K562 (cell line): ENCODE data around the gene PITPNM1. TPM values are rescaled to one million over a fixed set of nuclear protein-coding genes. Genes with fewer than 3 reads are reported as not detected.
A peak's percentile ranks its signal among the peaks of the same experiment; 100 is the strongest.

Source experiments
- CBX8 ChIP-seq: fragments of 200-600 bp; sonication (generic); IDR thresholded peaks from 2 replicates; pipeline ENCODE4 v1.6.1; 2012; ENCODE audit warnings: borderline replicate concordance, mixed run types, low read depth, mild to moderate bottlenecking, moderate library complexity, mixed read lengths, low read length, control low read depth, inconsistent platforms; ENCODE audit not compliant: poor library complexity, severe bottlenecking; ENCODE audit errors: extremely low read depth
- GTF2A2 ChIP-seq: IDR thresholded peaks from 2 replicates; pipeline ENCODE4 v1.6.1; 2016; ENCODE audit warnings: mild to moderate bottlenecking, missing genetic modification characterization, missing compliant biosample characterization
- KDM4B ChIP-seq, 2 experiments: fragments of 450-650 bp in 1 of 2; sonication (generic) in 1 of 2; IDR thresholded peaks; 2 replicates each; pipeline ENCODE4 v1.6.1; 2016 to 2017; ENCODE audit warnings: borderline replicate concordance in 2 of 2, antibody characterized with exemption in 1 of 2, low read depth in 1 of 2, mild to moderate bottlenecking in 1 of 2
- LCOR ChIP-seq: sonication (generic); formaldehyde crosslinking; IDR thresholded peaks from 2 replicates; pipeline ENCODE4 v1.8.0; 2022; ENCODE audit warnings: mild to moderate bottlenecking, missing genetic modification reagents
- MAFK ChIP-seq: IDR thresholded peaks from 2 replicates; pipeline ENCODE4 v1.6.1; 2011; ENCODE audit warnings: low read length, improper control_type of control experiment
- PHF21A ChIP-seq: fragments of 450-650 bp; IDR thresholded peaks from 2 replicates; pipeline ENCODE4 v1.6.1; 2017; ENCODE audit warnings: low read depth, borderline replicate concordance
- POLR2AphosphoS5 ChIP-seq: IDR thresholded peaks from 2 replicates; pipeline ENCODE4 v1.6.1; 2011; ENCODE audit warnings: mild to moderate bottlenecking, low read depth, low read length, moderate library complexity; ENCODE audit not compliant: control insufficient read depth, insufficient read depth
- RBFOX2 ChIP-seq: fragments of 200-400 bp; formaldehyde crosslinking; IDR thresholded peaks from 2 replicates; pipeline ENCODE4 v1.6.1; 2017; ENCODE audit warnings: low read depth, mild to moderate bottlenecking, low read length, moderate library complexity
- SMAD1 ChIP-seq: fragments of 150-350 bp; IDR thresholded peaks from 2 replicates; pipeline ENCODE4 v1.6.1; 2014; ENCODE audit warnings: low read length, low read depth; ENCODE audit not compliant: partially characterized antibody
- TRIM24 ChIP-seq, 2 experiments: fragments of 450-650 bp; IDR thresholded peaks; 2 replicates each; pipeline ENCODE4 v1.6.1; 2016
- ZNF12 ChIP-seq: sonication (generic); formaldehyde crosslinking; IDR thresholded peaks from 2 replicates; pipeline ENCODE4 v1.4.0; 2020; ENCODE audit warnings: mild to moderate bottlenecking, missing genetic modification reagents
- polyA plus RNA-seq, 8 experiments: library from polyadenylated mRNA; depleted of rRNA in 4 of 8; stranded (reverse) in 5 of 8; unstranded in 3 of 8; fragments of >200 nt; fragmentation: Nextera tagmentation in 2 of 8; fragmentation: Illumina TruSeq in 1 of 8; extraction: Ambion mirVana in 2 of 8; extraction: Trizol in 1 of 8; gene quantifications; 2 replicates each; pipeline versions ENCODE4 v1.2.1 to v1.2.3, GENCODE V29; 2011 to 2014; ENCODE audit warnings: inconsistent platforms in 1 of 8, missing spikeins in 1 of 8
- total RNA-seq, 7 experiments: library from RNA; depleted of rRNA in 6 of 7; stranded (reverse); fragments of >200 nt in 6 of 7; fragmentation: Illumina TruSeq in 2 of 7; extraction: Trizol in 2 of 7; gene quantifications; 2 replicates each; pipeline versions ENCODE4 v1.2.1 to v1.2.3, GENCODE V29; 2011 to 2021; ENCODE audit warnings: low replicate concordance in 1 of 7
- TF ChIP-seq, protein P1 (sequence below): fragments of 250-450 bp; sonication (Bioruptor Pico); IDR thresholded peaks from 2 replicates; pipeline ENCODE4 v1.9.0; 2021; ENCODE audit warnings: mild to moderate bottlenecking, inconsistent platforms
- TF ChIP-seq, protein P2 (sequence below): fragments of 450-650 bp; IDR thresholded peaks from 2 replicates; pipeline ENCODE4 v1.6.1; 2018; ENCODE audit warnings: mild to moderate bottlenecking, low read depth; ENCODE audit not compliant: partially characterized antibody
- TF ChIP-seq, protein P3 (sequence below): fragments of 250-450 bp; sonication (Bioruptor Pico); IDR thresholded peaks from 2 replicates; pipeline ENCODE4 v1.4.0; 2020
- TF ChIP-seq, protein P4 (sequence below): sonication (generic); formaldehyde crosslinking; IDR thresholded peaks from 2 replicates; pipeline ENCODE4 v1.8.1; 2023; ENCODE audit warnings: mild to moderate bottlenecking, missing genetic modification reagents

PITPNM1 gene
- total and polyA plus RNA-seq, 9 of the 15 experiments (the other 6 are each of a cell fraction or from before 2014, with no cell fraction given): 0.11 to 53.7 (median 16.0) TPM

DNA sequence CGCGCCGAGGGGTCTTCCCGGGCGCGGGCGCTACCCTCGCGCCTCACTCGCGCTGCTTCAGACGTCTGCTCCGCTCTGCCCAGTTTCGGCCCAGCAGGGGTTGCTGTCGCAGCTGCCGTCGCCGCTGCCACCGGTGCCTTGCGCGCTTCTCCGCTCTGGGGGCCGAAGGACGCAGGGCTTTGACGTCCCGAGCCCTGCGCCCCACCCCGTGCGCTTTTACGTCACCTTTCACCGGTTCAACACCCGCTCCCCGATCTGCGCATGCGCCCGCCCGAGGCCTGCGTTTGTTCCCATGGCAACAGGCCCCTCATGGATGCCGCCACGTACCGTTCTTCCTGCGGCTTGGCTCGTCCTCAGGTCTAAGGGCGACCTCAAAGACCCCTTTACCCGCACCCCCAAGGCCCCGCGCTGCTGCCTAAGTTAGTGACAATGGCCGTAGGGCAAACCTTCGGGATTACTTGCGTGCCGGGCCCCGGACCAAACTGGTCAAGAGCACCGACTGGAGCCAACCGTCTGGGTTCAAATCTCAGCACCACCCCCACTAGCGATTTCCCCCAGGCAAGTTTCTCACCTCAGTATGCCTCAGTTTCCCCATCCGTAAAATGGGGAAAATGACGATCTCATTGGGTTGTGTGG lies 3.4 kb upstream of the PITPNM1 start (continued):
- TF ChIP-seq, protein P1, sequence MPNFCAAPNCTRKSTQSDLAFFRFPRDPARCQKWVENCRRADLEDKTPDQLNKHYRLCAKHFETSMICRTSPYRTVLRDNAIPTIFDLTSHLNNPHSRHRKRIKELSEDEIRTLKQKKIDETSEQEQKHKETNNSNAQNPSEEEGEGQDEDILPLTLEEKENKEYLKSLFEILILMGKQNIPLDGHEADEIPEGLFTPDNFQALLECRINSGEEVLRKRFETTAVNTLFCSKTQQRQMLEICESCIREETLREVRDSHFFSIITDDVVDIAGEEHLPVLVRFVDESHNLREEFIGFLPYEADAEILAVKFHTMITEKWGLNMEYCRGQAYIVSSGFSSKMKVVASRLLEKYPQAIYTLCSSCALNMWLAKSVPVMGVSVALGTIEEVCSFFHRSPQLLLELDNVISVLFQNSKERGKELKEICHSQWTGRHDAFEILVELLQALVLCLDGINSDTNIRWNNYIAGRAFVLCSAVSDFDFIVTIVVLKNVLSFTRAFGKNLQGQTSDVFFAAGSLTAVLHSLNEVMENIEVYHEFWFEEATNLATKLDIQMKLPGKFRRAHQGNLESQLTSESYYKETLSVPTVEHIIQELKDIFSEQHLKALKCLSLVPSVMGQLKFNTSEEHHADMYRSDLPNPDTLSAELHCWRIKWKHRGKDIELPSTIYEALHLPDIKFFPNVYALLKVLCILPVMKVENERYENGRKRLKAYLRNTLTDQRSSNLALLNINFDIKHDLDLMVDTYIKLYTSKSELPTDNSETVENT (CRISPR knock-in tag): 0 out of 2 replicates have a peak, but pooled peaks have one; percentile 27
- TF ChIP-seq MAFK (no peak), KDM4B (IDR thresholded peaks at IDR 0.05; ENCODE audit: borderline replicate concordance in 2 of 2, low read depth in 1 of 2) (no peak), CBX8 (no peak), TRIM24 (IDR thresholded peaks at IDR 0.05) (no peak), POLR2AphosphoS5 (peak; percentile 64; the same call in 1 of the 2 replicates), RBFOX2 (peak; percentile 70), PHF21A (no peak), SMAD1 (peak; percentile 45), ZNF12 (CRISPR knock-in tag) (no peak), LCOR (CRISPR knock-in tag) (no peak; the same call in 1 of the 2 replicates), GTF2A2 (tag) (no peak)
- TF ChIP-seq, protein P2, sequence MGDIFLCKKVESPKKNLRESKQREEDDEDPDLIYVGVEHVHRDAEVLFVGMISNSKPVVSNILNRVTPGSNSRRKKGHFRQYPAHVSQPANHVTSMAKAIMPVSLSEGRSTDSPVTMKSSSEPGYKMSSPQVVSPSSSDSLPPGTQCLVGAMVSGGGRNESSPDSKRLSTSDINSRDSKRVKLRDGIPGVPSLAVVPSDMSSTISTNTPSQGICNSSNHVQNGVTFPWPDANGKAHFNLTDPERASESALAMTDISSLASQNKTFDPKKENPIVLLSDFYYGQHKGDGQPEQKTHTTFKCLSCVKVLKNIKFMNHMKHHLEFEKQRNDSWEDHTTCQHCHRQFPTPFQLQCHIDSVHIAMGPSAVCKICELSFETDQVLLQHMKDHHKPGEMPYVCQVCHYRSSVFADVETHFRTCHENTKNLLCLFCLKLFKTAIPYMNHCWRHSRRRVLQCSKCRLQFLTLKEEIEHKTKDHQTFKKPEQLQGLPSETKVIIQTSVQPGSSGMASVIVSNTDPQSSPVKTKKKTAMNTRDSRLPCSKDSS: no peak
- TF ChIP-seq, protein P3, sequence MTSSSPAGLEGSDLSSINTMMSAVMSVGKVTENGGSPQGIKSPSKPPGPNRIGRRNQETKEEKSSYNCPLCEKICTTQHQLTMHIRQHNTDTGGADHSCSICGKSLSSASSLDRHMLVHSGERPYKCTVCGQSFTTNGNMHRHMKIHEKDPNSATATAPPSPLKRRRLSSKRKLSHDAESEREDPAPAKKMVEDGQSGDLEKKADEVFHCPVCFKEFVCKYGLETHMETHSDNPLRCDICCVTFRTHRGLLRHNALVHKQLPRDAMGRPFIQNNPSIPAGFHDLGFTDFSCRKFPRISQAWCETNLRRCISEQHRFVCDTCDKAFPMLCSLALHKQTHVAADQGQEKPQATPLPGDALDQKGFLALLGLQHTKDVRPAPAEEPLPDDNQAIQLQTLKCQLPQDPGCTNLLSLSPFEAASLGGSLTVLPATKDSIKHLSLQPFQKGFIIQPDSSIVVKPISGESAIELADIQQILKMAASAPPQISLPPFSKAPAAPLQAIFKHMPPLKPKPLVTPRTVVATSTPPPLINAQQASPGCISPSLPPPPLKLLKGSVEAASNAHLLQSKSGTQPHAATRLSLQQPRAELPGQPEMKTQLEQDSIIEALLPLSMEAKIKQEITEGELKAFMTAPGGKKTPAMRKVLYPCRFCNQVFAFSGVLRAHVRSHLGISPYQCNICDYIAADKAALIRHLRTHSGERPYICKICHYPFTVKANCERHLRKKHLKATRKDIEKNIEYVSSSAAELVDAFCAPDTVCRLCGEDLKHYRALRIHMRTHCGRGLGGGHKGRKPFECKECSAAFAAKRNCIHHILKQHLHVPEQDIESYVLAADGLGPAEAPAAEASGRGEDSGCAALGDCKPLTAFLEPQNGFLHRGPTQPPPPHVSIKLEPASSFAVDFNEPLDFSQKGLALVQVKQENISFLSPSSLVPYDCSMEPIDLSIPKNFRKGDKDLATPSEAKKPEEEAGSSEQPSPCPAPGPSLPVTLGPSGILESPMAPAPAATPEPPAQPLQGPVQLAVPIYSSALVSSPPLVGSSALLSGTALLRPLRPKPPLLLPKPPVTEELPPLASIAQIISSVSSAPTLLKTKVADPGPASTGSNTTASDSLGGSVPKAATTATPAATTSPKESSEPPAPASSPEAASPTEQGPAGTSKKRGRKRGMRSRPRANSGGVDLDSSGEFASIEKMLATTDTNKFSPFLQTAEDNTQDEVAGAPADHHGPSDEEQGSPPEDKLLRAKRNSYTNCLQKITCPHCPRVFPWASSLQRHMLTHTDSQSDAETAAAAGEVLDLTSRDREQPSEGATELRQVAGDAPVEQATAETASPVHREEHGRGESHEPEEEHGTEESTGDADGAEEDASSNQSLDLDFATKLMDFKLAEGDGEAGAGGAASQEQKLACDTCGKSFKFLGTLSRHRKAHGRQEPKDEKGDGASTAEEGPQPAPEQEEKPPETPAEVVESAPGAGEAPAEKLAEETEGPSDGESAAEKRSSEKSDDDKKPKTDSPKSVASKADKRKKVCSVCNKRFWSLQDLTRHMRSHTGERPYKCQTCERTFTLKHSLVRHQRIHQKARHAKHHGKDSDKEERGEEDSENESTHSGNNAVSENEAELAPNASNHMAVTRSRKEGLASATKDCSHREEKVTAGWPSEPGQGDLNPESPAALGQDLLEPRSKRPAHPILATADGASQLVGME (CRISPR knock-in tag): 0 out of 2 replicates have a peak, but pooled peaks have one; percentile 61
- TF ChIP-seq, protein P4, sequence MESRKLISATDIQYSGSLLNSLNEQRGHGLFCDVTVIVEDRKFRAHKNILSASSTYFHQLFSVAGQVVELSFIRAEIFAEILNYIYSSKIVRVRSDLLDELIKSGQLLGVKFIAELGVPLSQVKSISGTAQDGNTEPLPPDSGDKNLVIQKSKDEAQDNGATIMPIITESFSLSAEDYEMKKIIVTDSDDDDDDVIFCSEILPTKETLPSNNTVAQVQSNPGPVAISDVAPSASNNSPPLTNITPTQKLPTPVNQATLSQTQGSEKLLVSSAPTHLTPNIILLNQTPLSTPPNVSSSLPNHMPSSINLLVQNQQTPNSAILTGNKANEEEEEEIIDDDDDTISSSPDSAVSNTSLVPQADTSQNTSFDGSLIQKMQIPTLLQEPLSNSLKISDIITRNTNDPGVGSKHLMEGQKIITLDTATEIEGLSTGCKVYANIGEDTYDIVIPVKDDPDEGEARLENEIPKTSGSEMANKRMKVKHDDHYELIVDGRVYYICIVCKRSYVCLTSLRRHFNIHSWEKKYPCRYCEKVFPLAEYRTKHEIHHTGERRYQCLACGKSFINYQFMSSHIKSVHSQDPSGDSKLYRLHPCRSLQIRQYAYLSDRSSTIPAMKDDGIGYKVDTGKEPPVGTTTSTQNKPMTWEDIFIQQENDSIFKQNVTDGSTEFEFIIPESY: 0 out of 2 replicates have a peak, but pooled peaks have one; percentile 4
